ENCODE results near the gene ATG10. TPM values are rescaled to one million over a fixed set of nuclear protein-coding genes. Genes with fewer than 3 reads are reported as not detected.

ATG10 gene
- total RNA-seq, 1 donor from 2014 or later: 6.1 TPM

DNA sequence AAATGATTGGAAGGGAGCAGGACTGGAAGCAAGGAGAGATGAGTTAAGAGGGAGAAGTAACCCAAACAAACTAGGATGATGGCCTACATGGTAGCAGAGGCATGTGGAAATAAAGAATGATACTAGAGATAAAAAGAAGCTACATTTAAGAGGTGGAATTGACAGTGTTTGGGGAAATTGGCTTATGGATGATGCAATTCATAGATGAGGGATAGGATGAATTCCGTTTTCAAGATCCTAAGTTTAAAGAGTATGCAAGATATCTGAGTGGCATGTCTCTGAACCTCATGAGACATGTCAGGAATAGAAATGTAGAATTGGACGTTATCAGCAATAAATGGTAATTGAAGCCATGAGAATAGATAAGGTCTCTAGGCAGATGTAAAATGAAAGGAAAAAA is 232.7 kb downstream of the ATG10 start:
- DNase-seq (ENCODE audit: low spot score): no peak
- intact Hi-C loops (cut with micrococcal nuclease): no loop called here

DNA sequence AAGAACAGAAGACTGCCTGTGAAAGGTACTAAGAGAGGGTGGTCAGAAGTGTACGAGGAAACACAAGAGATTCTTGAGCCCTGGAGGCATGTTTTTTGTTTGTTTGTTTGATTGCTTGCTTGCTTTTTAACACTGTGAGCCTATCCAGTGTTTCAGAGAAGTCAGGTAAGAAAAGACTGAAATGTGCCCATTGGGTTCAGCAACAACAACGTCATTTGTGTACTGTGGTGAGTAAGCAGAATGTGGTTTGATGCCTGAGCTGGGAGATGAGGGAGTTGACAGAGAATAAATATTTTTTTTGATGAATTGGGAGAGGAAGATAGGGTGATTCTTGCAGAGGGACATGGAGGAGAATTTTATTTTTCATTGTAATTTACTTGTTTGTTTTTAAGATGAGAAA is 233.2 kb downstream of the ATG10 start:
- peaks cover 3% of the 10 kb centered on the region for H3K27me3 Mint-ChIP-seq (ENCODE audit: insufficient read depth)

More for the DNA sequence above, 232.7 kb downstream of the ATG10 start:
- Mint-ChIP-seq H3K4me3 (no peak overlapping the region), H3K27me3 (ENCODE audit: insufficient read depth) (peaks cover under 1% of the 10 kb centered on the region), H3K36me3 (ENCODE audit: low read depth) (no peaks in the 10 kb centered on the region), H3K4me1 (ENCODE audit: low read depth) (no peaks in the 10 kb centered on the region), H3K9me3 (no peaks in the 10 kb centered on the region), H3K27ac (no peak overlapping the region)

DNA sequence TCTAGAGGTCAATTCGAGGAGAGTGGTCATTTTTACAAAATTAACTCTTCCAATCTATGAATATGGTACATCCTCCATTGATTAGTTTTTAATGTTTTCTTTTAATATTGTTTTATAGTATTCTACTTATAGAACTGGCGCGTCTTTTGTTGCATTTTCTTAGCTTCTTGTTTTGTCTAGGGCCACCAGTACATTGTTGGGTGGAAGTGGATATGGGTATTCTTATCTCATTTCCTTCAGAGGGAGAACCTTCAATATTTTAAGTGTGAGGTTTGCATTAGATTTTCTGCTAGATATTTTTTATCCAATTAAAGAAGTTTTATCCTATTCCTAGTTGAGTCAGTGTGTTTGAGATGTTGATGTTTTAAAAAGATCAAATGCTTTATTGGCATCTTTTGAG is 236.5 kb downstream of the ATG10 start:
- no peaks in the 10 kb centered on the region for H3K9me3 Mint-ChIP-seq
- no peaks in the 10 kb centered on the region for H3K36me3 Mint-ChIP-seq (ENCODE audit: low read depth)
- H3K4me3 Mint-ChIP-seq: no peak overlapping the region
- H3K4me1 Mint-ChIP-seq (ENCODE audit: low read depth): no peaks in the 10 kb centered on the region
- H3K27me3 Mint-ChIP-seq (ENCODE audit: insufficient read depth): peaks cover 3% of the 10 kb centered on the region
- no peak overlapping the region for H3K27ac Mint-ChIP-seq
- DNase-seq (ENCODE audit: low spot score): no peak
- intact Hi-C loops (cut with micrococcal nuclease): no loop called here

More for the DNA sequence above, 233.2 kb downstream of the ATG10 start:
- intact Hi-C loops (cut with micrococcal nuclease): no loop called here
- Mint-ChIP-seq H3K36me3 (ENCODE audit: low read depth) (no peaks in the 10 kb centered on the region), H3K9me3 (no peaks in the 10 kb centered on the region), H3K4me3 (no peak overlapping the region), H3K27ac (no peak overlapping the region), H3K4me1 (ENCODE audit: low read depth) (no peaks in the 10 kb centered on the region)
- no peak for DNase-seq (ENCODE audit: low spot score)

DNA sequence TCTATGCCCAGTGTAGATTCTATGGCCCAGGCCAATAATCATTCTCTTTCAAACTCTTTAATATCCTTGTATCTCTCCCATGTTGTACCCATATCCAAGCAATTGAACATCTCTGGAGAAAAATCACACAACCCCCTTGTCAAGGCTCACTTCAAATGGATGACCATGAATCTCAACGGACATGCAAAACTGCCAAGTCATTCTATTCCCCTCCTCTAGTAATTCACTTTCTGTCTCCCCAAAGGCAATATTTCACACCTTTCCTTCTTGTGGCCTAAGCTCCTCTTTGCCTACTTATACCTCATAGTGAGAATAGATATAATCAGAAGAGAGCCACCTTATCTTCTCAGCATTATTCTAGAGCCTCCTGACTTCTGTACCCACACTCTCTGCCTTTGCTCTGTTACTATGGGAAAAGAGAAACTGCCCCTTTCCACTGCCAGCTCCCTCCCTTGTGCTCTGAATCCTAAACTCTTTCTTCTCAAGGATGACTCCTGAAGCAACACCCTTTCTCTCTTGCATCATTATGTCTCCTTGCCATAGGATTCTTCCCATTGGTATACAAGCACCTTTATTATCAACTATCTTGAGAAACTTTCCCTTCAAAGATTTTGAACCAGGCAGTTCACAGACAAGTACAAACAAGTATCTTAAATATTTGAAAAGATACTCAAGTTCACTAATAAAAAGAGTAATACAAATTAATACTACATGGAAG is 240.2 kb downstream of the ATG10 start:
- no peak for DNase-seq (ENCODE audit: low spot score)
- peaks cover 3% of the 10 kb centered on the region for H3K27me3 Mint-ChIP-seq (ENCODE audit: insufficient read depth)
- no peaks in the 10 kb centered on the region for H3K36me3 Mint-ChIP-seq (ENCODE audit: low read depth)
- no peaks in the 10 kb centered on the region for H3K9me3 Mint-ChIP-seq
- intact Hi-C loops (cut with micrococcal nuclease): no loop called here
- H3K27ac Mint-ChIP-seq: no peak overlapping the region
- no peaks in the 10 kb centered on the region for H3K4me1 Mint-ChIP-seq (ENCODE audit: low read depth)
- no peak overlapping the region for H3K4me3 Mint-ChIP-seq

DNA sequence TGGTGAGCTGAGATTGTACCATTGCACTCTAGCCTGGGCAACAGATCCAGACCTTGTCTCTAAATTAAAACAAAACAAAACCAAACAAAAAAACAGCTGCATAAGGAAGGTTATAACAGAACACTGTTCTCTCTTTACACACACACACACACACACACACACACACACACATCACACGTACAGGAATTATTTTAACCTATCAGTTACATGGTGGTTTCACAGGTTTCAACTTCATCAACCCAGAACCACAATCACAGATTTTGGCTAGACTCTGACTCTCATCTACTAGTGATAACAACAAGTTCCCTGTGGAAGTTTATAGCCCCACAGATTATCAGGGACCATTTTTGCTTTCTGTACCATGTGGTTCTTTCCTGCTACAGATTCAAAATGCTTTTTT is 246.1 kb downstream of the ATG10 start:
- no peak for DNase-seq (ENCODE audit: low spot score)
- no peak overlapping the region for H3K4me3 Mint-ChIP-seq

DNA sequence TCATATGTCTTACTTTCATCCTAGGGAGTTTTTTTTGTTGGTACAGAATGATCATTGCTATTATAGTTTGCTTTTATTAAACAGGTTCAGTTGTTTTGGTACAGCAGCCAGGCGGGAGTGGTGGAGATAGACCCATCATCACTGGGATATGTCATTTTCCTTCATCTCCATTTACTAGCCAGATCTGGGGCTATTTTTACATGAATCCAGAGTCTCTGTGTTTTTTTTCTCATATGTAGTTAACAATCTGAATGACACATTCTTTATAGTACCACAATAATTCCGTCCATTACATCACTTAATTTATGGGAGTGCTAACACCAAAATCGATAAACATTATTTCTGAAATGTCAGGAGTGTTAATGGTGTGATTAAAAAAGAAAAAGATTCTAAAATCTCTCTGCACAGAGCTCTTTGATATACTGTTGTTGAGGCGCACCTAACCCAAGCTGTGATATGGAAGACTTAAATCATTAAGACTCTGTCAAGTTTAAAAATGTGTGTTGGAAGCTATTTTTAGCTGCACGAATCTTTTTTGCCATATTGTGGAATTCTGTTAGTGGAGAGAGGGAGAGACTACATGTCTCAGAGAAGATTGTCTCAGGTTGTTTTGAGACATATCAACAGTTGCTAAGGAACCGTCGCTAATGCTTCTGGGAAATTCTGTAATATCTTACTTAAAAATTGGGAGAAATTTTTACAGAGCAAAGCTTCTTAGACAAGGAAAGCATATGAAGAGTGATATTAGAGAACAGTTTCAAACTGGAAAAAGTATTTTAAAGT is 246.7 kb downstream of the ATG10 start:
- DNase-seq (ENCODE audit: low spot score): no peak
- Mint-ChIP-seq H3K9me3 (no peaks in the 10 kb centered on the region), H3K4me1 (ENCODE audit: low read depth) (no peaks in the 10 kb centered on the region), H3K27me3 (ENCODE audit: insufficient read depth) (no peaks in the 10 kb centered on the region), H3K4me3 (no peak overlapping the region), H3K36me3 (ENCODE audit: low read depth) (no peaks in the 10 kb centered on the region), H3K27ac (no peak overlapping the region)
- intact Hi-C loops (cut with micrococcal nuclease): no loop called here

More for the DNA sequence above, 246.1 kb downstream of the ATG10 start:
- no peaks in the 10 kb centered on the region for H3K27me3 Mint-ChIP-seq (ENCODE audit: insufficient read depth)
- no peaks in the 10 kb centered on the region for H3K4me1 Mint-ChIP-seq (ENCODE audit: low read depth)
- intact Hi-C loops (cut with micrococcal nuclease): no loop called here
- no peaks in the 10 kb centered on the region for H3K9me3 Mint-ChIP-seq
- no peak overlapping the region for H3K27ac Mint-ChIP-seq
- H3K36me3 Mint-ChIP-seq (ENCODE audit: low read depth): no peaks in the 10 kb centered on the region

DNA sequence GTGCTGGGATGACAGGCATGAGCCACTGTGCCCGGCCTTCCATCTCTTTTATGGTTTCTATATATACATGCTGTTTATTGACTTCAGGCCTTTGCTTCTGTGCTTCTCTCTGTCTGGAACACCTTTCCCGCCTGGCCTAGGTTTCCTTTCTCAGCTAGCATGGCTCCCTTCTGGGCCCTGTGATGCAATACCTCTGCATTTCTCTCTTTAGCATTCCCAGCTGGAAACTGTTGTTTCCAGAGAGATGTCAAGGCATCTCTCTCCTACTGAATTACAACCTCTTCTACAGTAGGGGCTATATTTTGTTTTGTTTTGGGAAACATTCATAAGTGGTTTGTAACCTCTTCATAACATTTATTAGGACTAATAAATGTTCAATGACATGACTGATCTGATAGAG is 249.2 kb downstream of the ATG10 start:
- Mint-ChIP-seq H3K27ac (no peak overlapping the region), H3K27me3 (ENCODE audit: insufficient read depth) (no peaks in the 10 kb centered on the region), H3K36me3 (ENCODE audit: low read depth) (no peaks in the 10 kb centered on the region), H3K4me1 (ENCODE audit: low read depth) (no peaks in the 10 kb centered on the region), H3K9me3 (no peaks in the 10 kb centered on the region), H3K4me3 (no peak overlapping the region)
- no peak for DNase-seq (ENCODE audit: low spot score)
- intact Hi-C loops (cut with micrococcal nuclease): loop anchor here (10.0 kb wide), 1 partner anchor 116 kb away; no protein-coding TSS in a partner anchor

DNA sequence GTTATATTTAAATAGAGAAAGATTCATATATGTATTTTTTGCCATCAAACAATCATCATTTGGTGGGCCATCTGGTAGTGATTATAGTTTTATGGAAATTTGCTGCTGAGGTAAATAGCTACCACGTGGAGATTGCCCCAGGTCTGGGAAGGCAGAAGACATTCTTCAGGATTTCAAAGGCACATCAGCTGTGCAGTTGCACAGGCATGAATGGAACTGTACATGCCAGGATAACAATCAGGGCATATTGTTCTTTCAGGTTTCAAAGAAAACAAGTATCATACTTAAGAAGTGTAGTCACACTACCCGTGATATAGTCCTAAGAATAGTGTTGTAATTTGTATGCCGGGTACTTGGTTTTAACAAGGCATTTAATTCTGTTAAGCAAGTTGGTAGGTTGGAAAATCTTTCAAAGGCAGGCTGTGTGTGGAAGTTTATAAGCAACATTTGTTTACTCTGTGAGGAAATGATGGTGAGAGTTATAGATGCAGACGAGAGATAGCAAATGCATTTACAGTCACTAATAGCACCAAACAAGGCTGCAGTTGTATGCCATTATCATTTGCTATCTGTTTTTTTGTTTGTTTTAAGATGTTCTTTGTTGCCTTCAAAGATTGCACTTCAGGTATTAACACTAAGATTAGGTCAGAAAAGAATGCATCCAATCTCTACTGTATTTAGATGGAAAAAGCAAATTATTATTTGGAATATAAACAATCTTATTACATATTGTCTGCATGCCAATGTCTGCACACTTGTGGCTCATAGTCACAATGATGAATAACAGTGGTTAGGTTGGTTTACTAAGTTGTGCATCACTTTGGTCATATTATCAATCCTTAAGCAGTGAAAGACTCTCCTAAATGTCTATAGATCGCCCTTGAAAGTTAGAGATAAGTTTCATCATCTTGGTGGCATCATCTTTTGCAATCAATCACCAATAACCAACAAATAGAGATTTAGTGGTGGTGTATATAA is 251.1 kb downstream of the ATG10 start:
- no peak overlapping the region for H3K27ac Mint-ChIP-seq
- H3K27me3 Mint-ChIP-seq (ENCODE audit: insufficient read depth): no peaks in the 10 kb centered on the region
- intact Hi-C loops (cut with micrococcal nuclease): loop anchor here (10.0 kb wide), 1 partner anchor 118 kb away; no protein-coding TSS in a partner anchor
- no peak for DNase-seq (ENCODE audit: low spot score)
- H3K36me3 Mint-ChIP-seq (ENCODE audit: low read depth): no peaks in the 10 kb centered on the region
- no peaks in the 10 kb centered on the region for H3K9me3 Mint-ChIP-seq
- no peaks in the 10 kb centered on the region for H3K4me1 Mint-ChIP-seq (ENCODE audit: low read depth)
- no peak overlapping the region for H3K4me3 Mint-ChIP-seq

DNA sequence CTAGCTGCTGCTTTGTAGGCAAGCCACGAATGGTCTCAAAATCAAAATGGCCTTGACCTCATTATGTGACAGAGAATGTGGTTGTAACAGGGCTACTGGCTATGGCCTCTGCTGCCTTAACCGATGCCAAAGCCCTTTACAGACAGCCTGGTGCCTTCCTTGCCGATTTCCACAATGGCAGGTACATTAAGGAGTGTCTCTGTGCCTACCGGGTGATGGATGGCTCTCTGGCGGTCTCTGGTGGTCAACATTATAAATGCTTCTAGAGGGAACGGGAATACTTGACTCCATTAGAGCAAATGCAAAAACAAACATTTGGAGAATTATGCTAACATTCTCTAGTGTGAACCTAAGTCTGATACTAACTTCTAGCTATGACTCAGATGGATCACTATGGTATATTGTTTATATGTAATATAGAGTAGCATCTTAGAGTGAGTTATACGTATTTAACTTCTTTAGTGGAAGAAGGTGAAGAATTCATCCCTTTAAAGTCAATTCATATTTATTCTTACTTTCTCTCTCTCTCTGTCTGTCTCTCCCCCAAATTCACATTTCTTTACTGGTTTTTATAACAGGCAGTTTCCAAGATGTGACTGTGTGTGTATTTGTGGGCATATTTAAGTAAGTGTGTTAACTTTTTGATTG is 253.8 kb downstream of the ATG10 start:
- peak; percentile 55 for DNase-seq (ENCODE audit: low spot score)
- Mint-ChIP-seq H3K36me3 (ENCODE audit: low read depth) (no peaks in the 10 kb centered on the region), H3K4me1 (ENCODE audit: low read depth) (no peaks in the 10 kb centered on the region), H3K27ac (no peak overlapping the region), H3K9me3 (no peaks in the 10 kb centered on the region), H3K4me3 (no peak overlapping the region), H3K27me3 (ENCODE audit: insufficient read depth) (no peaks in the 10 kb centered on the region)
- intact Hi-C loops (cut with micrococcal nuclease): loop anchor here (1.0 to 10.0 kb wide), 8 partner anchors 51 to 925 kb away; partner anchors contain the start of genes SSBP2 and ZCCHC9

DNA sequence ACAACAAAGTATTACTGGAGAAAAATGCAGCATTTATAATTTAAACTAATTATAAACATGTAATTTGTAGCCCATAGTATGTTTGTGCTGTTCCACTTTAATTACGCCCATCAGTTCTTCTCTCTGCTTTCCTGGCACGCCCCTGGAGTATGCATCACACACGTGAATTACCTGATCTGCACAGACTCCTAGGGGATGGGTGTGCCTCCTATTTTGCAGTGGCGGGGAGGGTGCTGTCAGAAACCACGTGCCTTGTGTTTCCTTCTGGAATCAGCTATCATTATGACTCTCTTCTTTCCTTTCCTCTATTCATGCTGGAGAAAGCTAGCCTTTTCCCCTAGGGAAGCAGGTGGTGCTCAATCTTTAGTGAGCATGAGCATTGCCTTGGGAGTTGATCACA is 263.1 kb downstream of the ATG10 start:
- no peaks in the 10 kb centered on the region for H3K4me1 Mint-ChIP-seq (ENCODE audit: low read depth)
- no peak for DNase-seq (ENCODE audit: low spot score)
- no peaks in the 10 kb centered on the region for H3K27me3 Mint-ChIP-seq (ENCODE audit: insufficient read depth)
- H3K36me3 Mint-ChIP-seq (ENCODE audit: low read depth): no peaks in the 10 kb centered on the region
- intact Hi-C loops (cut with micrococcal nuclease): no loop called here
- H3K9me3 Mint-ChIP-seq: no peaks in the 10 kb centered on the region
- no peak overlapping the region for H3K4me3 Mint-ChIP-seq
- H3K27ac Mint-ChIP-seq: no peak overlapping the region

DNA sequence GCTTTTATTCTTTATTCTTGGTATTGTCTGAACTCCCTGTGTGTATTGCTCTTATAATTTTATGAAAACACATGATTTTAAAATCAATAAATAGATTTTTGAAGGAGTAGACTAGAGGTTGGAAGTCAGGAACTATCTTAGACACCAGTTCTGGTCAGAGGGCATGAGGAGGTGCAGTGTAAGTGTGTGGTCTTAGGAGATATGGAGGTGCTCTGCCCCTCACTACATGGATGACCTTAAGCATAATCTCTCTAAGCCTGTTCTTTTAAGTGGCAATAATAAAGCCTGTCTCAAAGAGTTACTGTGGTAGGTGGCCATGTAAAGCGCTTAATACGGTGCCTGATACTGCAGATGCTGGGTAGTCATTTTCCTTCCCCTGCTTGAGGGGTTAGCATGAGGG is 272.3 kb downstream of the ATG10 start:
- H3K9me3 Mint-ChIP-seq: peaks cover 17% of the 10 kb centered on the region
- H3K4me3 Mint-ChIP-seq: no peak overlapping the region
- no peaks in the 10 kb centered on the region for H3K4me1 Mint-ChIP-seq (ENCODE audit: low read depth)
- no peak for DNase-seq (ENCODE audit: low spot score)
- H3K36me3 Mint-ChIP-seq (ENCODE audit: low read depth): no peaks in the 10 kb centered on the region
- intact Hi-C loops (cut with micrococcal nuclease): no loop called here
- no peak overlapping the region for H3K27ac Mint-ChIP-seq
- peaks cover 3% of the 10 kb centered on the region for H3K27me3 Mint-ChIP-seq (ENCODE audit: insufficient read depth)

Data from activated T-helper 1 cell treated with anti-CD3 and anti-CD28 coated beads, Interleukin-12 subunit alpha, Interleukin-12 subunit beta, Interleukin-2, Interleukin-4 antibody, amounts not matched to agents 30 ng/mL and 10 ng/mL and 1 ng/mL, durations not matched to agents 14 hours and 24 hours and 36 hours (primary cell).